ENCODE results near the gene CMIP. TPM values are rescaled to one million over a fixed set of nuclear protein-coding genes. Genes with fewer than 3 reads are reported as not detected.

CMIP gene
- polyA plus RNA-seq, 1 experiment: 2.7 TPM

- no peak for DNase-seq (ENCODE audit: low read depth, low spot score)
- H3K4me3 ChIP-seq (ENCODE audit: low read depth, low read length): no peak overlapping the region
- H3K27me3 ChIP-seq (ENCODE audit: control insufficient read depth, insufficient read depth, low read length): peaks cover 26% of the 10 kb centered on the region
- POLR2A ChIA-PET: no interaction called here
- H3K9me3 ChIP-seq (ENCODE audit: control insufficient read depth, insufficient read depth, low read length): no peaks in the 10 kb centered on the region
- no peak for TF ChIP-seq CTCF (IDR thresholded peaks at IDR 0.05; ENCODE audit: low read depth, low read length)
- CTCF ChIA-PET: interaction anchor here (1.4 kb wide), 1 partner anchor 69 kb away, joined by 4 read pairs; no protein-coding TSS in a partner anchor
- H3K27ac ChIP-seq (ENCODE audit: low read depth, low read length): no peak overlapping the region
These were observed 8.2 kb upstream of the CMIP start for GRCh38 chr16:81436386-81436785.

- CTCF ChIA-PET: no interaction called here
- H3K27me3 ChIP-seq (ENCODE audit: control insufficient read depth, insufficient read depth, low read length): peaks cover 38% of the 10 kb centered on the region
- H3K4me3 ChIP-seq (ENCODE audit: low read depth, low read length): no peak overlapping the region
- no peak for DNase-seq (ENCODE audit: low read depth, low spot score)
- no peak overlapping the region for H3K27ac ChIP-seq (ENCODE audit: low read depth, low read length)
- H3K9me3 ChIP-seq (ENCODE audit: control insufficient read depth, insufficient read depth, low read length): no peaks in the 10 kb centered on the region
- POLR2A ChIA-PET: no interaction called here
- TF ChIP-seq CTCF (IDR thresholded peaks at IDR 0.05; ENCODE audit: low read depth, low read length): no peak
These were observed 6.7 kb upstream of the CMIP start for GRCh38 chr16:81437865-81438264.

GRCh38 chr16:81440888-81441761 lies 3.5 kb upstream of the CMIP start:
- CTCF ChIA-PET: interaction anchor here (0.6 kb wide), 1 partner anchor 183 kb away, joined by 5 read pairs; no protein-coding TSS in a partner anchor
- POLR2A ChIA-PET: interaction anchor here (0.7 kb wide), 1 partner anchor 45 kb away, joined by 4 read pairs; no protein-coding TSS in a partner anchor
- TF ChIP-seq CTCF (IDR thresholded peaks at IDR 0.05; ENCODE audit: low read depth, low read length): no peak
- Histone ChIP-seq H3K9me3 (ENCODE audit: control insufficient read depth, insufficient read depth, low read length) (no peaks in the 10 kb centered on the region), H3K27me3 (ENCODE audit: control insufficient read depth, insufficient read depth, low read length) (peaks cover 47% of the 10 kb centered on the region), H3K4me3 (ENCODE audit: low read depth, low read length) (no peak overlapping the region), H3K27ac (ENCODE audit: low read depth, low read length) (no peak overlapping the region)
- no peak for DNase-seq (ENCODE audit: low read depth, low spot score)

GRCh38 chr16:81442220-81442915 lies 2.2 kb upstream of the CMIP start:
- no peak overlapping the region for H3K4me3 ChIP-seq (ENCODE audit: low read depth, low read length)
- H3K27me3 ChIP-seq (ENCODE audit: control insufficient read depth, insufficient read depth, low read length): peaks cover 47% of the 10 kb centered on the region
- no peak for DNase-seq (ENCODE audit: low read depth, low spot score)
- ChIA-PET CTCF (no interaction called here), POLR2A (no interaction called here)
- no peak overlapping the region for H3K27ac ChIP-seq (ENCODE audit: low read depth, low read length)
- no peak for TF ChIP-seq CTCF (IDR thresholded peaks at IDR 0.05; ENCODE audit: low read depth, low read length)
- H3K9me3 ChIP-seq (ENCODE audit: control insufficient read depth, insufficient read depth, low read length): no peaks in the 10 kb centered on the region
